SK-N-SH (cell line): ENCODE results near the gene FCMR. TPM values are rescaled to one million over a fixed set of nuclear protein-coding genes. Genes with fewer than 3 reads are reported as not detected.

Experiments used
- CTCF ChIA-PET: fragments of 300-600, 350-600 bp; formaldehyde crosslinking; extraction: SDS; loops from one replicate; lab custom pipeline; 2021; lab: Yijun Ruan, JAX
- POLR2A ChIA-PET: fragments of 350-600 bp; sonication (Branson Sonifier 250); formaldehyde crosslinking; extraction: SDS; loops from one replicate; lab custom pipeline; 2020; ENCODE audit warnings: antibody characterized with exemption, inconsistent platforms; lab: Yijun Ruan, JAX
- DNase-seq: peaks from one replicate; pipeline ENCODE4 v3.0.0; 2012
- H2AFZ ChIP-seq: fragments of 200-600 bp; sonication (generic); 2 replicates; pipeline ENCODE4 v1.8.1; 2016; ENCODE audit warnings: antibody characterized with exemption, mild to moderate bottlenecking, low read depth
- H3F3A ChIP-seq: fragments of 200-600 bp; sonication (generic); replicated peaks from 2 replicates; pipeline ENCODE3; 2016; ENCODE audit warnings: antibody characterized with exemption, mild to moderate bottlenecking; ENCODE audit not compliant: insufficient read depth
- H3K27ac ChIP-seq, 2 experiments: fragments of 200-500 bp in 1 of 2; fragments of 200-600 bp in 1 of 2; sonication (Bioruptor generic) in 1 of 2; sonication (generic), shearing (Covaris generic) in 1 of 2; 2 replicates each; pipeline versions ENCODE4 v1.5.1 to v1.6.1; 2014 to 2016; ENCODE audit warnings: low read depth in 2 of 2, inconsistent platforms in 1 of 2, low read length in 1 of 2, mild to moderate bottlenecking in 1 of 2, mixed read lengths in 1 of 2
- H3K27me3 ChIP-seq: fragments of 200-600 bp; sonication (generic), shearing (Covaris generic); 2 replicates; pipeline ENCODE4 v1.6.1; 2016; ENCODE audit warnings: mixed run types; ENCODE audit not compliant: insufficient read depth
- H3K36me3 ChIP-seq, 2 experiments: fragments of 200-500 bp in 1 of 2; fragments of 200-600 bp in 1 of 2; sonication (Bioruptor generic) in 1 of 2; sonication (generic) in 1 of 2; replicated peaks in 1 of 2; 2 replicates each; pipeline versions ENCODE3 to v1.5.1; 2014 to 2016; ENCODE audit warnings: low read length in 1 of 2, mild to moderate bottlenecking in 1 of 2; ENCODE audit not compliant: insufficient read depth in 2 of 2, control insufficient read depth in 1 of 2
- H3K4me1 ChIP-seq, 2 experiments: fragments of 200-500 bp in 1 of 2; fragments of 200-600 bp in 1 of 2; sonication (Bioruptor generic) in 1 of 2; sonication (generic), shearing (Covaris generic) in 1 of 2; 2 replicates each; pipeline versions ENCODE4 v1.5.1 to v1.6.1; 2014 to 2016; ENCODE audit warnings: low read depth in 1 of 2, low read length in 1 of 2, mixed run types in 1 of 2; ENCODE audit not compliant: insufficient read depth in 2 of 2, control insufficient read depth in 1 of 2
- H3K4me2 ChIP-seq: fragments of 200-600 bp; sonication (generic), shearing (Covaris generic); 2 replicates; pipeline ENCODE4 v1.6.1; 2017; ENCODE audit warnings: mixed run types
- H3K4me3 ChIP-seq, 2 experiments: fragments of 200-500 bp in 1 of 2; fragments of 200-600 bp in 1 of 2; sonication (Bioruptor generic) in 1 of 2; sonication (generic), shearing (Covaris generic) in 1 of 2; 2 replicates each; pipeline versions ENCODE4 v1.5.1 to v1.8.1; 2014 to 2016; ENCODE audit warnings: low read depth in 2 of 2, inconsistent platforms in 1 of 2, low read length in 1 of 2, mild to moderate bottlenecking in 1 of 2, mixed read lengths in 1 of 2, moderate library complexity in 1 of 2
- H3K79me2 ChIP-seq: fragments of 200-600 bp; sonication (generic); 2 replicates; pipeline ENCODE4 v1.8.1; 2017; ENCODE audit warnings: mild to moderate bottlenecking; ENCODE audit not compliant: insufficient read depth
- H3K9ac ChIP-seq: fragments of 200-600 bp; sonication (generic); 2 replicates; pipeline ENCODE4 v1.6.1; 2017; ENCODE audit warnings: mixed run types
- H3K9me2 ChIP-seq: fragments of 200-600 bp; sonication (generic); 2 replicates; pipeline ENCODE4 v1.6.1; 2017; ENCODE audit warnings: mixed run types
- H3K9me3 ChIP-seq: fragments of 200-600 bp; sonication (generic); 2 replicates; pipeline ENCODE4 v1.6.1; 2017; ENCODE audit warnings: mixed run types, mild to moderate bottlenecking, moderate library complexity
- H4K20me1 ChIP-seq: fragments of 200-600 bp; sonication (generic); 2 replicates; pipeline ENCODE4 v1.6.1; 2017; ENCODE audit warnings: mild to moderate bottlenecking, mixed run types; ENCODE audit not compliant: insufficient read depth
- ELF1 ChIP-seq: IDR thresholded peaks from 2 replicates; pipeline ENCODE4 v1.4.0; 2012
- EP300 ChIP-seq, 2 experiments: IDR thresholded peaks; 2 replicates each; pipeline versions ENCODE4 v1.4.0 to v1.6.1; 2012; ENCODE audit warnings: borderline replicate concordance in 1 of 2, low read depth in 1 of 2, low read length in 1 of 2
- FOSL2 ChIP-seq: IDR thresholded peaks from 2 replicates; pipeline ENCODE4 v1.4.0; 2012; ENCODE audit warnings: low read depth, mild to moderate bottlenecking, moderate library complexity, borderline replicate concordance
- GATA2 ChIP-seq: sonication (generic); formaldehyde crosslinking; IDR thresholded peaks from 2 replicates; pipeline ENCODE4 v1.5.0; 2020; ENCODE audit warnings: mild to moderate bottlenecking, missing genetic modification reagents
- MXI1 ChIP-seq: IDR thresholded peaks from 2 replicates; pipeline ENCODE4 v1.6.1; 2012; ENCODE audit warnings: mild to moderate bottlenecking, low read depth, low read length, improper control_type of control experiment
- NFIC ChIP-seq: IDR thresholded peaks from 2 replicates; pipeline ENCODE4 v1.4.0; 2012; ENCODE audit warnings: borderline replicate concordance
- NRF1 ChIP-seq: IDR thresholded peaks from 2 replicates; pipeline ENCODE4 v1.6.1; 2012; ENCODE audit warnings: low read depth, mild to moderate bottlenecking, low read length
- RAD21 ChIP-seq: IDR thresholded peaks from 2 replicates; pipeline ENCODE4 v1.6.1; 2012; ENCODE audit warnings: mild to moderate bottlenecking, low read length
- RCOR1 ChIP-seq: fragments of 150-350 bp; IDR thresholded peaks from 2 replicates; pipeline ENCODE4 v1.6.1; 2017; ENCODE audit warnings: antibody characterized with exemption, low read length
- RFX5 ChIP-seq: IDR thresholded peaks from 2 replicates; pipeline ENCODE4 v1.6.1; 2012; ENCODE audit warnings: mild to moderate bottlenecking, improper control_type of control experiment, low read length
- SIN3A ChIP-seq: IDR thresholded peaks from 2 replicates; pipeline ENCODE4 v1.6.1; 2012; ENCODE audit warnings: low read depth, mild to moderate bottlenecking, low read length, moderate library complexity, borderline replicate concordance
- SMC3 ChIP-seq: IDR thresholded peaks from 2 replicates; pipeline ENCODE4 v1.6.1; 2012; ENCODE audit warnings: low read depth, low read length, improper control_type of control experiment
- whole genome bisulfite sequencing: methylation state at CpG from one replicate; pipeline ENCODE4 v1.1.6; 2017; ENCODE audit warnings: low lambda C conversion rate; 5-methylcytosine and 5-hydroxymethylcytosine counted together
- polyA plus RNA-seq, 3 experiments: library from polyadenylated mRNA; depleted of rRNA; stranded (reverse); fragments of >200 nt; gene quantifications; 2 replicates each; pipeline ENCODE4 v1.2.3, GENCODE V29; 2012
- TF ChIP-seq, protein P1 (sequence below): IDR thresholded peaks from 2 replicates; pipeline ENCODE4 v1.6.1; 2012; ENCODE audit warnings: mild to moderate bottlenecking, low read depth, low read length, moderate library complexity
- TF ChIP-seq, protein P2 (sequence below): IDR thresholded peaks from 2 replicates; pipeline ENCODE4 v1.4.0; 2012; ENCODE audit warnings: low read depth, borderline replicate concordance
- TF ChIP-seq, protein P3 (sequence below): fragments of 200-600 bp; sonication (generic); IDR thresholded peaks from 2 replicates; pipeline ENCODE4 v1.6.1; 2017; ENCODE audit warnings: antibody characterized with exemption, mild to moderate bottlenecking, moderate library complexity

Gene FCMR
- polyA plus RNA-seq, 1 of the 3 experiments (the other 2 are of a cell fraction) = 0.15 TPM

DNA sequence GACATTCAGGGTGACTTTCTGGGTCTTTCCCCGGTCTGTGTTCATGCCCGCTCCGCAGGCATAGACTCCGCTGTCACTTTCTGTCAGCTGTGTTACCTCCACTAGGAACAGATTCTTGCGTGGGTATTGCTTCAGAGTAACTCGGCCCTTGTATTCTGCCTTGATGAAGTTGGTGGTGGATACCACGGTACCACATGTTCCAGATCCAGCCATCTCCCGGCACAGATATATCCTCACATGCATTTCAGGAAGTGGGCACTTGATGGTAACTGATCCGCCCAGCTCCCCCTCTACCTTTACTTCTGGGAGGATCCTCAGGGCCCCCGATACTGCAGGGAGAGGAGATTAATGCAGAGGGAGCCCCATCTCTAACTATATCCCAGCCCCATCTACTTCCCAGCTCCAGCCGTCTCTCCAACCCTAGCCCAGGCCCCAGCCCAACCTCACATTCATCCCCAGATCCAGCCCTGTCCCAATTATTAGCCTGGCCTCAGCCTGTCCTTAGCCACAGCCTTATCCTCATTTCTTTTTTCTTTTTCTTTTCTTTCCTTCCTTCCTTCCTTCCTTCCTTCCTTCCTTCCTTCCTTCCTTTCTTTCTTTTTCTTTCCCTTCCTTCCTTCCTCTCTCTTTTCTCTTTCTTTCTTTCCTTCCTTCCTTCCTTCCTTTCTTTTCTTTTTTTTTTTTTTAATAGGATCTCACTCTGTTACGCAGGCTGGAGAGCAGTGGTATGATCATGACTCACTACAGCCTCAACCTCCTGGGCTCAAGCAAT is 7.8 kb downstream of the FCMR start (continued):
- TF ChIP-seq, protein P1, sequence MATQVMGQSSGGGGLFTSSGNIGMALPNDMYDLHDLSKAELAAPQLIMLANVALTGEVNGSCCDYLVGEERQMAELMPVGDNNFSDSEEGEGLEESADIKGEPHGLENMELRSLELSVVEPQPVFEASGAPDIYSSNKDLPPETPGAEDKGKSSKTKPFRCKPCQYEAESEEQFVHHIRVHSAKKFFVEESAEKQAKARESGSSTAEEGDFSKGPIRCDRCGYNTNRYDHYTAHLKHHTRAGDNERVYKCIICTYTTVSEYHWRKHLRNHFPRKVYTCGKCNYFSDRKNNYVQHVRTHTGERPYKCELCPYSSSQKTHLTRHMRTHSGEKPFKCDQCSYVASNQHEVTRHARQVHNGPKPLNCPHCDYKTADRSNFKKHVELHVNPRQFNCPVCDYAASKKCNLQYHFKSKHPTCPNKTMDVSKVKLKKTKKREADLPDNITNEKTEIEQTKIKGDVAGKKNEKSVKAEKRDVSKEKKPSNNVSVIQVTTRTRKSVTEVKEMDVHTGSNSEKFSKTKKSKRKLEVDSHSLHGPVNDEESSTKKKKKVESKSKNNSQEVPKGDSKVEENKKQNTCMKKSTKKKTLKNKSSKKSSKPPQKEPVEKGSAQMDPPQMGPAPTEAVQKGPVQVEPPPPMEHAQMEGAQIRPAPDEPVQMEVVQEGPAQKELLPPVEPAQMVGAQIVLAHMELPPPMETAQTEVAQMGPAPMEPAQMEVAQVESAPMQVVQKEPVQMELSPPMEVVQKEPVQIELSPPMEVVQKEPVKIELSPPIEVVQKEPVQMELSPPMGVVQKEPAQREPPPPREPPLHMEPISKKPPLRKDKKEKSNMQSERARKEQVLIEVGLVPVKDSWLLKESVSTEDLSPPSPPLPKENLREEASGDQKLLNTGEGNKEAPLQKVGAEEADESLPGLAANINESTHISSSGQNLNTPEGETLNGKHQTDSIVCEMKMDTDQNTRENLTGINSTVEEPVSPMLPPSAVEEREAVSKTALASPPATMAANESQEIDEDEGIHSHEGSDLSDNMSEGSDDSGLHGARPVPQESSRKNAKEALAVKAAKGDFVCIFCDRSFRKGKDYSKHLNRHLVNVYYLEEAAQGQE = no peak
- no peak for TF ChIP-seq FOSL2
- no peak for TF ChIP-seq NRF1
- TF ChIP-seq ELF1 = no peak
- TF ChIP-seq GATA2 = no peak
- no peak for TF ChIP-seq EP300 (IDR thresholded peaks at IDR 0.05; ENCODE audit: borderline replicate concordance in 1 of 2, low read depth in 1 of 2, low read length in 1 of 2)

DNA sequence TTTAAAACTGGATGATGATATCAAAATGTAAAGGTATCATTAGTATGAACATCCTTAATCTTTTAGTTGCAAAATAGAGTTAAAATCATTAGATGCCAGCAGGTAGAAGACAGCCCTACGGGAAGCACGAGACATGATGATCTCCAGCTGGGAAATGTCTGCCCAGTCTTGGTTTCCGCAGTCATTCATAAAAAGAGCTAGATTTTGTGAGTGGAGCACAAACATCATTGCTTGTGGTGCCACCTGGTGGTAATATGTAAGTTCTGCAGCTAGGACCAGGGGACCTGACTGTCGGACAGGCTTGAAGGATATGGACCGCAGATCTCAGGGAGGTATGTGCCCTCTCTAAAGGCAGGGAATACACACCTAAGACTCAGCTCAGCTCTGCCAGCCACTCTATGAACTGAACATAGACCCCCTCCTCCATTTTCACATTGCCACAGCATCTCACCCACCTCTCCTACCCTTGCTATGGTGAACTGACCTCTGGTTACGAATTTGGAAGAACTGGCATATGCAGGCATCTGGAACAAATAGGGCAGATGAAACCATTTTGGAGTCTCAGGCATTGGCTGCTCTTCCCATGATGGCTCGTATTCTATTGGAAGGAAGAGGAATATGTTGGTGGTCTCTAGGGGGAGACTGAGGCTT is 9.2 kb downstream of the FCMR start:
- no peaks in the 10 kb centered on the region for H4K20me1 ChIP-seq
- H3K4me2 ChIP-seq = no peak overlapping the region
- no peaks in the 10 kb centered on the region for H3K79me2 ChIP-seq
- H3K36me3 ChIP-seq = no peaks in the 10 kb centered on the region
- H3K9ac ChIP-seq = no peak overlapping the region
- POLR2A ChIA-PET = no interaction called here
- no peak overlapping the region; a peak in 1 of 4 replicates for H3K4me3 ChIP-seq
- TF ChIP-seq RCOR1 = peak; percentile 52; the same call in 1 of the 2 replicates
- peak; percentile 92 for TF ChIP-seq RAD21
- TF ChIP-seq, protein P2, sequence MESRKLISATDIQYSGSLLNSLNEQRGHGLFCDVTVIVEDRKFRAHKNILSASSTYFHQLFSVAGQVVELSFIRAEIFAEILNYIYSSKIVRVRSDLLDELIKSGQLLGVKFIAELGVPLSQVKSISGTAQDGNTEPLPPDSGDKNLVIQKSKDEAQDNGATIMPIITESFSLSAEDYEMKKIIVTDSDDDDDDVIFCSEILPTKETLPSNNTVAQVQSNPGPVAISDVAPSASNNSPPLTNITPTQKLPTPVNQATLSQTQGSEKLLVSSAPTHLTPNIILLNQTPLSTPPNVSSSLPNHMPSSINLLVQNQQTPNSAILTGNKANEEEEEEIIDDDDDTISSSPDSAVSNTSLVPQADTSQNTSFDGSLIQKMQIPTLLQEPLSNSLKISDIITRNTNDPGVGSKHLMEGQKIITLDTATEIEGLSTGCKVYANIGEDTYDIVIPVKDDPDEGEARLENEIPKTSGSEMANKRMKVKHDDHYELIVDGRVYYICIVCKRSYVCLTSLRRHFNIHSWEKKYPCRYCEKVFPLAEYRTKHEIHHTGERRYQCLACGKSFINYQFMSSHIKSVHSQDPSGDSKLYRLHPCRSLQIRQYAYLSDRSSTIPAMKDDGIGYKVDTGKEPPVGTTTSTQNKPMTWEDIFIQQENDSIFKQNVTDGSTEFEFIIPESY = no peak
- TF ChIP-seq SMC3 = peak; percentile 95
- TF ChIP-seq, protein P3, sequence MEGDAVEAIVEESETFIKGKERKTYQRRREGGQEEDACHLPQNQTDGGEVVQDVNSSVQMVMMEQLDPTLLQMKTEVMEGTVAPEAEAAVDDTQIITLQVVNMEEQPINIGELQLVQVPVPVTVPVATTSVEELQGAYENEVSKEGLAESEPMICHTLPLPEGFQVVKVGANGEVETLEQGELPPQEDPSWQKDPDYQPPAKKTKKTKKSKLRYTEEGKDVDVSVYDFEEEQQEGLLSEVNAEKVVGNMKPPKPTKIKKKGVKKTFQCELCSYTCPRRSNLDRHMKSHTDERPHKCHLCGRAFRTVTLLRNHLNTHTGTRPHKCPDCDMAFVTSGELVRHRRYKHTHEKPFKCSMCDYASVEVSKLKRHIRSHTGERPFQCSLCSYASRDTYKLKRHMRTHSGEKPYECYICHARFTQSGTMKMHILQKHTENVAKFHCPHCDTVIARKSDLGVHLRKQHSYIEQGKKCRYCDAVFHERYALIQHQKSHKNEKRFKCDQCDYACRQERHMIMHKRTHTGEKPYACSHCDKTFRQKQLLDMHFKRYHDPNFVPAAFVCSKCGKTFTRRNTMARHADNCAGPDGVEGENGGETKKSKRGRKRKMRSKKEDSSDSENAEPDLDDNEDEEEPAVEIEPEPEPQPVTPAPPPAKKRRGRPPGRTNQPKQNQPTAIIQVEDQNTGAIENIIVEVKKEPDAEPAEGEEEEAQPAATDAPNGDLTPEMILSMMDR = peak; percentile 81
- TF ChIP-seq NFIC = no peak
- TF ChIP-seq EP300 (IDR thresholded peaks at IDR 0.05; ENCODE audit: borderline replicate concordance in 1 of 2, low read depth in 1 of 2, low read length in 1 of 2) = no peak
- TF ChIP-seq GATA2 = no peak
- no peak for TF ChIP-seq SIN3A
- no peak for TF ChIP-seq RFX5
- TF ChIP-seq MXI1 = 0 out of 2 replicates have a peak, but pooled peaks have one; percentile 38
- H2AFZ ChIP-seq = no peak overlapping the region
- no peaks in the 10 kb centered on the region for H3K9me3 ChIP-seq
- peak; percentile 81 for DNase-seq
- no peaks in the 10 kb centered on the region for H3F3A ChIP-seq
- H3K27me3 ChIP-seq = peaks cover 43% of the 10 kb centered on the region
- no peaks in the 10 kb centered on the region for H3K9me2 ChIP-seq
- no peak overlapping the region for H3K27ac ChIP-seq
- H3K4me1 ChIP-seq = peaks cover 0 to 10% of the 10 kb centered on the region in 2 experiments; a peak in 1 of 4 replicates
- WGBS = 22% methylated on average over 7 of the region's 7 CpGs
- CTCF ChIA-PET = interaction anchor here (0.5 to 9.4 kb wide), 78 partner anchors 10 to 884 kb away, joined by 3 to 380 read pairs (median 6); partner anchors contain the start of genes DYRK3, FCMR, IL10 and IL20
